Hematopoietic multipotent progenitor cell treated with erythropoietin and hydrocortisone succinate and interleukin-3 and kit ligand, for 17 days (in vitro differentiated cells): ENCODE results near the gene FIGNL1.

Experiments
- DNase-seq: peaks from one replicate; pipeline ENCODE4 v3.0.0-alpha.2; 2015; ENCODE audit warnings: low spot score

The FIGNL1 gene

GRCh38 chr7:50396856-50397255 lies 53.3 kb downstream of the FIGNL1 start:
- DNase-seq, result no peak

GRCh38 chr7:50394315-50394714 lies 55.8 kb downstream of the FIGNL1 start:
- peak; percentile 28 for DNase-seq
